Fibroblast of the aortic adventitia (primary cell): ENCODE results near the gene EMP3. TPM values are rescaled to one million over a fixed set of nuclear protein-coding genes. Genes with fewer than 3 reads are reported as not detected.

ENCODE experiments used
- DNase-seq: peaks from one replicate; pipeline ENCODE4 v3.0.0-alpha.2; 2010; ENCODE audit warnings: low read depth
- H3K4me3 ChIP-seq: 2 replicates; pipeline ENCODE4 v1.5.1; 2011; ENCODE audit warnings: low read depth, mild to moderate bottlenecking, control low read depth, low read length, moderate library complexity
- total RNA-seq: library from RNA; depleted of rRNA; stranded (reverse); fragments of >200 nt; gene quantifications from 2 replicates; pipeline ENCODE4 v1.2.3, GENCODE V29; 2012; ENCODE audit warnings: low replicate concordance
- TF ChIP-seq, protein P1 (sequence below): IDR thresholded peaks from 2 replicates; pipeline ENCODE4 v1.5.1; 2011; ENCODE audit warnings: mild to moderate bottlenecking, low read length, control low read depth, inconsistent platforms; ENCODE audit not compliant: insufficient read depth

EMP3 gene, protein sequence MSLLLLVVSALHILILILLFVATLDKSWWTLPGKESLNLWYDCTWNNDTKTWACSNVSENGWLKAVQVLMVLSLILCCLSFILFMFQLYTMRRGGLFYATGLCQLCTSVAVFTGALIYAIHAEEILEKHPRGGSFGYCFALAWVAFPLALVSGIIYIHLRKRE
- total RNA-seq = 93.3 and 369 TPM in 2 replicates

DNA sequence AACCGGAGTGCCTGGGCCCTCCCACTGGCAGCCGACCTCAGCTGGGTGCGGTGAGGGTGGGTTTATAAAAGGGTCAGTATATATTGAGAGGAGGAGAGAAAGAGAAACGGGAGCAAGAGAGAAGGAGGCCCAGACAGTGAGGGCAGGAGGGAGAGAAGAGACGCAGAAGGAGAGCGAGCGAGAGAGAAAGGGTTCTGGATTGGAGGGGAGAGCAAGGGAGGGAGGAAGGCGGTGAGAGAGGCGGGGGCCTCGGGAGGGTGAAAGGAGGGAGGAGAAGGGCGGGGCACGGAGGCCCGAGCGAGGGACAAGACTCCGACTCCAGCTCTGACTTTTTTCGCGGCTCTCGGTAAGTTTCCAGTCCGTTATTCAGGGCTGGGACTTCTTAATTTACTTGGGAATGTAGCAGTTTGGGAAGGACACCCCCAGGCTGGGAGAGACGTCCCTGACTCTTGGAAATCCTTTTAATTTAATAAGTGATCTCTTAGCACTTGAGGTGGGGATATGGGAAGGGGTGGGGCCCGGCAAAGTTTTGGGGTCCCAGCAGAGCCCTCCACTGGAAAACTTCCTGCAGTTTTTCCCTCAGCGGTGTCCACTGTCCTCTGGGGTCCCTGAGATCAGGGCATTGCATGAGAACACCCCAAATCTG is at the start of gene EMP3:
TSS of gene EMP3 (plus strand) at position 288 of the 646 bp plus-strand sequence. CDS start 1,293 bp downstream, outside the sequence.
- H3K4me3 ChIP-seq = peak within 1 kb of the TSS; percentile 90
- peak; percentile 95 for DNase-seq
- TF ChIP-seq, protein P1, sequence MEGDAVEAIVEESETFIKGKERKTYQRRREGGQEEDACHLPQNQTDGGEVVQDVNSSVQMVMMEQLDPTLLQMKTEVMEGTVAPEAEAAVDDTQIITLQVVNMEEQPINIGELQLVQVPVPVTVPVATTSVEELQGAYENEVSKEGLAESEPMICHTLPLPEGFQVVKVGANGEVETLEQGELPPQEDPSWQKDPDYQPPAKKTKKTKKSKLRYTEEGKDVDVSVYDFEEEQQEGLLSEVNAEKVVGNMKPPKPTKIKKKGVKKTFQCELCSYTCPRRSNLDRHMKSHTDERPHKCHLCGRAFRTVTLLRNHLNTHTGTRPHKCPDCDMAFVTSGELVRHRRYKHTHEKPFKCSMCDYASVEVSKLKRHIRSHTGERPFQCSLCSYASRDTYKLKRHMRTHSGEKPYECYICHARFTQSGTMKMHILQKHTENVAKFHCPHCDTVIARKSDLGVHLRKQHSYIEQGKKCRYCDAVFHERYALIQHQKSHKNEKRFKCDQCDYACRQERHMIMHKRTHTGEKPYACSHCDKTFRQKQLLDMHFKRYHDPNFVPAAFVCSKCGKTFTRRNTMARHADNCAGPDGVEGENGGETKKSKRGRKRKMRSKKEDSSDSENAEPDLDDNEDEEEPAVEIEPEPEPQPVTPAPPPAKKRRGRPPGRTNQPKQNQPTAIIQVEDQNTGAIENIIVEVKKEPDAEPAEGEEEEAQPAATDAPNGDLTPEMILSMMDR = no peak

DNA sequence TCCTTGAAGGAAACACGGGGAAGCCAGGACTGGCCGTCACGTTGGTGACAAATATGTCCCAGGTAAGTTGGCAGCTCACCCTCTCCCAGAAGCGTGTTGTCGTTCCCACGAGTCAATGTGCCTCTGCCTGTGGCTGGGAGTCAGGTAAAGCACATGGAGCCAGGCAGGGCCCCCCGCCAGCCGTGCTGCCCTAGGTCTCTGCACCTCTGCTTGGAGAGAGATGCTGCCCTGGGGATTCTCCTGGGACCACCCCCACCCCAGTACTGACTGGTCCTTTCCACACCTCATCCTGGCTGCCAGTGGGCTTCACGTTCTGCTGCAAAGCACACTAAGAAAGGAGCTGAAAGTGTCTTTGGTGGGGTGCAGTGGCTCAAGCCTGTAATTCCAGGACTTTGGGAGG is 45.6 kb upstream of the EMP3 start:
- no peak for DNase-seq
- TF ChIP-seq, protein P1 = no peak
- H3K4me3 ChIP-seq = no peak overlapping the region

DNA sequence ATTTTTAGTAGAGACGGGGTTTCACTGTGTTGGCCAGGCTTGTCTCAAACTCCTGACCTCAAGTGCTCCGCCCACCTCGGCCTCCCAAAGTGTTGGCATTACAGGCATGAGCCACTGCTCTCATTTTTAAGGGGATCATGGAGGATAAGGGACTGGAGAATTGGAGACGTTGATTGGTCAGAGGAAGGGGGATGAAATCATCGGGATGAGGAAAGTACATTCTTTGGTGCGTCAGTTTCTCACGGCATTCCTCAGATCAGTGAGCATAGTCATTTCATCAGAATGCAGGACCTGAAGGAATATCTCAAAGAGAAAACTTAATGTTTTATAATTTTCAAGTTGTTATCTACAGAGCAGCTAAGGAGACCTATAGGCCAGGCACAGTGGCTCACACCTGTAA is 41.4 kb upstream of the EMP3 start:
- TF ChIP-seq, protein P1 = no peak
- peak; percentile 61 for DNase-seq
- H3K4me3 ChIP-seq = no peak overlapping the region

DNA sequence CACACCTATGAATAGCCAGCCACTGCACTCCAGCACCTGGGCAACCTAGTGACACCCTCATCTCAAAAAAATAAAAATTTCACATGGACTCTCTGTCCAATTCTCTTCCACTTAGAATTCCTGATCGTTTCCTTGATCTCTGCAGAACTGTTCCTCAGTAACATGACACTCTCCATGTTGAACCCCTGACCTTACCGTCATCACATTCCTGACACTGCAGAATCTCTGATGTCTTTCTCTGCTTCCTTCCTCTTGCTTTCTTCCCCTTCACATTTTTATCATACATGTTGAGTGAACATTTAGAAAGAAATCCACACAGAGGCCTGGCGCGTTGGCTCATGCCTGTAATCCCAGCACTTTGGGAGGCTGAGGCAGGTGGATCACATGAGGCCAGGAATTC is 40.5 kb upstream of the EMP3 start:
- TF ChIP-seq, protein P1 = no peak
- H3K4me3 ChIP-seq = no peak overlapping the region
- DNase-seq = no peak

DNA sequence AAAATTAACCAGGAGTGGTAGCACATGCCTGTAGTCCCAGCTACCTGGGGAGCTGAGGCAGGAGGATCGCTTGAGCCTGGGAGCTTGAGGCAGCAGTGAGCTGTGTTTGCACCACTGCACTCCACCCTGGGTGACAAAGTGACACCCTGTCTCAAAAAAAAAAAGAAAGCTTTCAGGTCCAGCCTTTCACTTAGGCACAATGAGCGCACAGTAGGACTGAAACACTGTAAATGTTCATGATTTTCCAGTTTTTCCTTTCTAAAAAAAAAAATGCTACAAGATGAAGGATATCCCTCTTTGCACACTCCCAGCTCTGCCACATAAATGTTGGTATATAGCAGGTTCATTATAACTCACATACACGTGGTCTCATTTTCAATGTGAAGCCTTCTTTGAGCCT is 37.6 kb upstream of the EMP3 start:
- DNase-seq = no peak
- no peak overlapping the region for H3K4me3 ChIP-seq
- TF ChIP-seq, protein P1 = no peak

DNA sequence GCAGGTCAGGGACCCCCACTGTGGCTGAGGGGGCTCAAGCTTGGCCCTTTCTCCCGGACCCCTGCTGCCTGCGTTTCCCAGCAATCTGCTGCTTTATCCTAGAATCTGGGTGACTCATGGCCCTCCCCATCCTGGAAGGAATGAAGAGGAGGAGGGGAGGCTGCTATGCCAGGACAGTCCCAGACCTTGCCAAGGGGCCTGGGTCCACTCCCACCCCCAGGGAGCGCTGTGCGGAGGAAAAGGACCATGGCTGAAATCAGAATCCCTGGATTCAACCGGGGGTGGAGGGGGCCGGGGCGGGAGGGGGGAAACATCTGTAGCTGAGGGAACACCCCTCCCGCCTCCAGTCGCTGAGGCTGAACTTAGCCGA is 35.0 kb upstream of the EMP3 start:
- peak overlapping the region; percentile 67 for H3K4me3 ChIP-seq
- TF ChIP-seq, protein P1 = peak; percentile 41
- DNase-seq = peak; percentile 61
